OCI-LY7 (cell line): ENCODE measurements around the gene SCARB1. TPM values are rescaled to one million over a fixed set of nuclear protein-coding genes. Genes with fewer than 3 reads are reported as not detected.

Source experiments
- BruUV-seq: library from RNA; stranded (reverse); fragments of 400-500 nt; replicated peaks from 2 replicates; lab custom pipeline; 2021; lab: Mats Ljungman, UMichigan
- CTCF ChIA-PET: fragments of 300-600 bp; sonication (Branson Sonifier 250); formaldehyde crosslinking; loops from one replicate; lab custom pipeline; 2022; ENCODE audit warnings: antibody characterized with exemption; ENCODE audit not compliant: unreplicated experiment; lab: Charles Lee
- POLR2A ChIA-PET: fragments of 300-600 bp; sonication (Branson Sonifier 250); formaldehyde crosslinking; loops from one replicate; lab custom pipeline; 2022; ENCODE audit warnings: antibody characterized with exemption; lab: Charles Lee
- DNase-seq: peaks from one replicate; pipeline ENCODE4 v3.0.0-alpha.2; 2015; ENCODE audit warnings: low spot score
- H2AFZ ChIP-seq: fragments of 200-600 bp; sonication (generic), shearing (Covaris generic); 2 replicates; pipeline ENCODE4 v1.6.1; 2014; ENCODE audit warnings: mild to moderate bottlenecking, antibody characterized with exemption, low read length, moderate library complexity
- H3K27ac ChIP-seq: fragments of 200-600 bp; sonication (generic); 2 replicates; pipeline ENCODE4 v1.5.1; 2014; ENCODE audit warnings: mixed run types, low read depth, mild to moderate bottlenecking, moderate library complexity, low read length, inconsistent platforms; ENCODE audit not compliant: poor library complexity, severe bottlenecking
- H3K36me3 ChIP-seq: fragments of 200-600 bp; sonication (generic); 2 replicates; pipeline ENCODE4 v1.6.1; 2014; ENCODE audit warnings: mild to moderate bottlenecking, antibody characterized with exemption, low read length, moderate library complexity, mixed read lengths; ENCODE audit not compliant: insufficient read depth
- H3K4me1 ChIP-seq: fragments of 200-600 bp; sonication (generic); 2 replicates; pipeline ENCODE4 v1.5.1; 2014; ENCODE audit warnings: mild to moderate bottlenecking, low read length; ENCODE audit not compliant: insufficient read depth, poor library complexity, severe bottlenecking
- H3K4me2 ChIP-seq: fragments of 200-600 bp; sonication (generic); 2 replicates; pipeline ENCODE4 v1.6.1; 2014; ENCODE audit warnings: mild to moderate bottlenecking, low read length
- H3K4me3 ChIP-seq: fragments of 200-600 bp; sonication (generic); 2 replicates; pipeline ENCODE4 v1.5.1; 2014; ENCODE audit warnings: mild to moderate bottlenecking, low read depth, low read length; ENCODE audit not compliant: poor library complexity, severe bottlenecking
- H3K79me2 ChIP-seq: fragments of 200-600 bp; sonication (generic); 2 replicates; pipeline ENCODE4 v1.6.1; 2016; ENCODE audit warnings: low read depth, mild to moderate bottlenecking, low read length, moderate library complexity, mixed read lengths; ENCODE audit not compliant: insufficient read depth
- H3K9me2 ChIP-seq: fragments of 200-600 bp; sonication (generic); 2 replicates; pipeline ENCODE4 v1.6.1; 2016; ENCODE audit warnings: mild to moderate bottlenecking, low read length, mixed read lengths; ENCODE audit not compliant: insufficient read depth
- H3K9me3 ChIP-seq: fragments of 200-600 bp; sonication (generic); 2 replicates; pipeline ENCODE4 v1.6.1; 2014; ENCODE audit warnings: mild to moderate bottlenecking, mixed run types, low read length, mixed read lengths
- H4K20me1 ChIP-seq: fragments of 200-600 bp; sonication (generic); 2 replicates; pipeline ENCODE4 v1.6.1; 2014; ENCODE audit warnings: mild to moderate bottlenecking, antibody characterized with exemption, low read length, moderate library complexity, mixed read lengths; ENCODE audit not compliant: insufficient read depth
- EZH2phosphoT487 ChIP-seq: fragments of 200-600 bp; sonication (generic); IDR thresholded peaks from 2 replicates; pipeline ENCODE4 v1.6.1; 2018; ENCODE audit warnings: low read depth, borderline replicate concordance, mild to moderate bottlenecking, mixed run types, antibody characterized with exemption, low read length, moderate library complexity, mixed read lengths
- intact Hi-C: fragments of 100-400 bp; cut with micrococcal nuclease; formaldehyde crosslinking; loops from one replicate; pipeline ENCODE4 v1.10.0; 2022; ENCODE audit not compliant: unreplicated experiment
- total RNA-seq, 2 experiments: library from RNA; depleted of rRNA in 1 of 2; stranded (reverse); fragments of >200 nt in 1 of 2; shearing (Covaris generic) in 1 of 2; gene quantifications; 2 replicates each; pipeline ENCODE4 v1.2.3, GENCODE V29; 2014 to 2022
- TF ChIP-seq, protein P1 (sequence below): fragments of 200-600 bp; sonication (generic); conservative IDR thresholded peaks from 2 replicates; pipeline ENCODE4 v1.5.1; 2014; ENCODE audit warnings: mild to moderate bottlenecking, antibody characterized with exemption, low read length, moderate library complexity, mixed read lengths

The SCARB1 gene
- total RNA-seq, 2 experiments from 2014 or later = 42.9 to 112 TPM

DNA sequence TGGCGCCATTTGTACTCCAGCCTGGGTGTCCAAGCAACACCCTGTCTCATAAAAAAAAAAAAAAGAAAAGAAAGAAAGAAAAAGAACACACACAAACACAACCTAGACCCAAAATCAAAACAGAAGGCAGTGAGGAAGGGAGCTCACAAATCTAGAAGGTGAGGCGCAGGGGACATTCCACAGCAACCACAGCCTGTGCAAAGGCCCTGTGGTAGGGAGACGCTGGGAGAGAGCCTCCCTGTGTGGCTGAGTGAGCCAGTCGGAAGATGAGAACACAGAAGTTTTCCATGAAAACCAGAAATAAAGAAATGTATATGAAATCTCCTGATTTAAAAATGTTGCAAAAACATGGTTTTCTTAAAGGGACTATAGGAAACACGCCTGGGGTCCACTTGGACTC is 44.6 kb downstream of the SCARB1 start:
- CTCF ChIA-PET = no interaction called here
- BruUV-seq = no TSS peak
- TF ChIP-seq, protein P1, sequence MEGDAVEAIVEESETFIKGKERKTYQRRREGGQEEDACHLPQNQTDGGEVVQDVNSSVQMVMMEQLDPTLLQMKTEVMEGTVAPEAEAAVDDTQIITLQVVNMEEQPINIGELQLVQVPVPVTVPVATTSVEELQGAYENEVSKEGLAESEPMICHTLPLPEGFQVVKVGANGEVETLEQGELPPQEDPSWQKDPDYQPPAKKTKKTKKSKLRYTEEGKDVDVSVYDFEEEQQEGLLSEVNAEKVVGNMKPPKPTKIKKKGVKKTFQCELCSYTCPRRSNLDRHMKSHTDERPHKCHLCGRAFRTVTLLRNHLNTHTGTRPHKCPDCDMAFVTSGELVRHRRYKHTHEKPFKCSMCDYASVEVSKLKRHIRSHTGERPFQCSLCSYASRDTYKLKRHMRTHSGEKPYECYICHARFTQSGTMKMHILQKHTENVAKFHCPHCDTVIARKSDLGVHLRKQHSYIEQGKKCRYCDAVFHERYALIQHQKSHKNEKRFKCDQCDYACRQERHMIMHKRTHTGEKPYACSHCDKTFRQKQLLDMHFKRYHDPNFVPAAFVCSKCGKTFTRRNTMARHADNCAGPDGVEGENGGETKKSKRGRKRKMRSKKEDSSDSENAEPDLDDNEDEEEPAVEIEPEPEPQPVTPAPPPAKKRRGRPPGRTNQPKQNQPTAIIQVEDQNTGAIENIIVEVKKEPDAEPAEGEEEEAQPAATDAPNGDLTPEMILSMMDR = no peak
- no peak for TF ChIP-seq EZH2phosphoT487

DNA sequence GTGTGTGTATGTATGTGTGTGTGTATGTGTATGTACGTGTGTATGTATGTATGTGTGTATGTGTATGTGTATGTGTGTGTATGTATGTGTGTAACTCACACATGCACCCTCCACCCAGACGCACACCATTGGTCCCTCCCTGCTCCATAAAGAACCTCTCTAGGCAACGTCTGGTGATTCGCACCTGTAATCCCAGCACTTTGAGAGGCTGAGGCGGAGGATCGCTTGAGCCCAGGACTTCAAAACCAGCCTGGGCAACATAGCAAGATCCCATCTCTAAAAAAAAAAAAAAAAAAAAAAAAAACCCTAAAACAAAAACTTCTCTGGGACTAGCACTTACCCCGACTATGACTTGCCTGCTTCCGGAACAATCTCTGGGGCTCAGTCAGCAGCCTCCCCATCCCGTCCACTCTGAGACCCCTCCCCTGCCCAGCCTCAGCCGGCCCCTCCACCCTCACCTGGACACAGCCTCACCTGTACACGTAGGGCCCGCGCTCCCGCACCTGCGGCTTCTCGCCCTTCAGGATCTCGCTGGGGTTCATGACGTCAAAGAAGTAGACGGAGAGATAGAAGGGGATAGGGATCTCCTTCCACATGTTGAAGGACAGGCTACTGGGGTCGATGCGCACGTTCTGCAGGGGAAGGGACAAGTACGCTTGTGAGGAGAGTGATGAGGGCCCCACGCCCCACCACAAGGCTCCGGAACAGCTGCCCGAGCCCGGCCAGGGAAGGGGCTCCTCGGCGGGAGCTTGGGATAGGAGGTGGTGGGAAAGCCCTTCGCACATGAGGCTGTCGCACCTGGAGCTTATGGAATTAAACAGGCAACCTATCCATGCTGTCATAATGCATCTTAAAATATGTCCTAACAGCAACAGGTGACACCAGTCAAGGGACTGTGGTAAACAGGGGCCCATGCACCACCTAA is 46.3 kb downstream of the SCARB1 start:
- TF ChIP-seq, protein P1 = no peak
- no peak for TF ChIP-seq EZH2phosphoT487
- ChIA-PET POLR2A (no interaction called here), CTCF (no interaction called here)
- Histone ChIP-seq H3K9me3 (no peaks in the 10 kb centered on the region), H3K36me3 (peaks cover 41% of the 10 kb centered on the region), H3K27ac (no peak overlapping the region), H3K9me2 (no peaks in the 10 kb centered on the region), H3K79me2 (no peaks in the 10 kb centered on the region), H4K20me1 (no peaks in the 10 kb centered on the region), H3K4me2 (no peak overlapping the region), H3K4me3 (no peak overlapping the region), H2AFZ (no peak overlapping the region), H3K4me1 (no peaks in the 10 kb centered on the region)
- intact Hi-C loops = no loop called here
- no peak for DNase-seq
- BruUV-seq = no TSS peak

More for the DNA sequence above, 44.6 kb downstream of the SCARB1 start:
- no peaks in the 10 kb centered on the region for H3K4me1 ChIP-seq
- POLR2A ChIA-PET = interaction anchor here (0.8 kb wide), 1 partner anchor 8 kb away, joined by 3 read pairs; no protein-coding TSS in a partner anchor
- no peak overlapping the region for H3K4me3 ChIP-seq
- H3K27ac ChIP-seq = no peak overlapping the region
- H3K36me3 ChIP-seq = peaks cover 23% of the 10 kb centered on the region
- no peaks in the 10 kb centered on the region for H3K9me3 ChIP-seq
- no peak for DNase-seq
- intact Hi-C loops = no loop called here
- no peaks in the 10 kb centered on the region for H3K9me2 ChIP-seq
- peaks cover 8% of the 10 kb centered on the region for H3K79me2 ChIP-seq
- H4K20me1 ChIP-seq = no peaks in the 10 kb centered on the region
- no peak overlapping the region for H3K4me2 ChIP-seq
- no peak overlapping the region for H2AFZ ChIP-seq

DNA sequence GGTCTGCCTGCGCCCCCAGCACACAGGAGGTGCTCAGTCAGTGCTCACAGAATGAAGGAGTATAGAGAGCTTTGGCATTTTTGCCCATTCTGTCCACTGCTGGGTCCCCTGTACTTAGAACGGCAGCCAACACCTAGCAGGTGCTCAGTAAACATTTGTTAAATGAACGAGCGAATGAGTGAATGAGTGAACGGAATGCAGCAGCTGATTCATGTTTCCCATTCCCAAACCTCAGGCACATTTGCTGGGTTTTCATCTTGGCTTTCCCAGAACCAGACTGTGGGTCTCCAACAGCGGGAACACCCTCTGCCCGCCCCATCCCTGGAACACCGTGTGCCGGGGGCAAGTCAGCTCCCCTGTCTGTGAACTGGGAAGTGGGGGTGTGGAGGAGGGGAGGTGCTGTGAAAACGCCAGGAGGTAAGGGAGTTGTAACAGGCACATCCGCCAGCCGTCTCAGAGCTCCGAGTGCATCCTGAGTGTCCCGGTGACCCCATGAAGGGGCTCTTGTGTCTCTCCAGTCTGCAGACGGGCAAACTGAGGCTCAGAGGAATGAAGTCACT is 47.3 kb downstream of the SCARB1 start:
- no peak overlapping the region for H3K27ac ChIP-seq
- H4K20me1 ChIP-seq = no peaks in the 10 kb centered on the region
- H3K9me2 ChIP-seq = no peaks in the 10 kb centered on the region
- ChIA-PET CTCF (no interaction called here), POLR2A (no interaction called here)
- no peak overlapping the region for H3K4me2 ChIP-seq
- H3K4me3 ChIP-seq = no peak overlapping the region
- H3K4me1 ChIP-seq = no peaks in the 10 kb centered on the region
- no peaks in the 10 kb centered on the region for H3K79me2 ChIP-seq
- H3K9me3 ChIP-seq = no peaks in the 10 kb centered on the region
- TF ChIP-seq EZH2phosphoT487 = no peak
- TF ChIP-seq, protein P1 = no peak
- no peak for DNase-seq
- intact Hi-C loops = no loop called here
- H3K36me3 ChIP-seq = peaks cover 47% of the 10 kb centered on the region
- H2AFZ ChIP-seq = no peak overlapping the region
- no TSS peak for BruUV-seq
